Measurements from ENCODE around the gene MBP.

Gene MBP

DNA sequence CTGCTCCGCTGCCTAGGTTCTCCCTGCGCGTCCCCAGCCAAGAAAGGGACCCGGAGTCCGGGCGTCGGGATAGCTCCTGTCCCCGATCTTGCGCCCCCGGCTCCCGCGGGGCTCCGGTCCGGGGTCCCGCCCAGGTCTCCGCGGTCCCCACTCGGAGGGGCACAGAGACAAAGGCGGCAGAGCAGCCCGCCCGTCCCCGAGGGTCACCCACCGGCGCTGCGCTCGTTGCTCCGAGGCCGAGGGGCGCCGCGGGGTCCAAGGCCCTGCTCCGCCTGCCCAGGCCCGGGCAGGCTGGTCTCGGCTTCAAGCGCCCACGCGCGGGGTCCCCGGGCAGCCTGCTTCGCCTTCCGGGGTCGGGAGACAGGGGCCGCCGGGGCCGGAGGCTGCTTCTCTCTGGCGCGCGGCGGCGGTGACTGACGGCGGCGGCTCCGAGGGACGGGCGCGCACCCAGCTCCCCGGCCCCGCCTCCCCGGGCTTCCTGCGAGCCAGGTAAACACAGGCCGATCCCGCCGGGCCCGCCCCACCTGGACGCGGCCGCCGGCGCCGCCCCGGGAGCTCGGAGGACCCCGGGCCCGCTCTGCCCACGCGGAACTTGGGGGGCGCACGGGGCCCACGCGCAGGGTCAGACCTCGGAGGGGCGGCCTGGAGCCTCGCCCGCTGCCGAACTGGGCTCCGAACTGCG is at the start of gene MBP:
Gene MBP, minus strand, starts transcription at position 415 of the 682 bp plus-strand sequence. CDS start 27,522 bp downstream, outside the sequence.
- no peak for DNase-seq (ENCODE audit: low spot score)

- DNase-seq (ENCODE audit: low spot score) = no peak
These were observed 49.5 kb upstream of the MBP start for GRCh38 chr18:77181950-77182707.

DNA sequence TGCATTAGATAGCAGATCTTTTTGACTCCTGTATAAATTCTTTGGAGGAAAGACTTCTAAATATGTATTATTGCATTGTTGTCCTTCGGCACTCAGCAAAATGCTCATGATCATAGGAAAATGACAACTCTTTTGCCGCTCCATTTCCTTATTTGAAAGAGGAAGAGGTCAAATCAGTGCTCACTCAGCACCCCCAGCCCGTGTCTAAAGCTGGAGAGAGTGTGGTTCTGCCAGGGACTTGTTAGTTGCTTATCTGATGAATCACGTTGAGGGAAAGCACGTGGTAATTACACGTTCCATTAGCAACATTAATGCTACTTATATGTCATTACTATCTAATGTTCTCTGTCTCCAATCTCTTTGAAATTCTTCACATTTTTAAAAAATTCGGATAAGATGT is 46.0 kb upstream of the MBP start:
- no peak for DNase-seq (ENCODE audit: low spot score)

DNA sequence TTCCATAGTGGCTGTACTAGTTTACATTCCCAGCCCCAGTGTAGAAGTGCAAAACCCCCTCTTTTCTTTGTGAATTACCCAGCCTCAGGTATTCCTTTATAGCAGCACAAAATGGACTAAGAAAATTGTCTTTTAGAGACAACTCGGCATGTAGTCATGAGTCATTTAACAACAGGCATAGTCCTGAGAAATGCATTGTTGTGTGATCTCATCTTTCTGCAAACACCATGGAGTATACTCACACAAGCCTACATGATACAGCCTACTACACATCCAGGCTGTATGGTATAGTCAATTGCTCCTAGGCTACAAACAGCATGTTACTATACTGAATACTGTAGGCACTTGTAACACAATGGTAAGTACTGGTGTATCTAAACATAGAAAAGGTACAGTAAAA is 44.4 kb upstream of the MBP start:
- DNase-seq (ENCODE audit: low spot score) = no peak

GRCh38 chr18:77173275-77174030 is 40.9 kb upstream of the MBP start:
- no peak for DNase-seq (ENCODE audit: low spot score)

DNA sequence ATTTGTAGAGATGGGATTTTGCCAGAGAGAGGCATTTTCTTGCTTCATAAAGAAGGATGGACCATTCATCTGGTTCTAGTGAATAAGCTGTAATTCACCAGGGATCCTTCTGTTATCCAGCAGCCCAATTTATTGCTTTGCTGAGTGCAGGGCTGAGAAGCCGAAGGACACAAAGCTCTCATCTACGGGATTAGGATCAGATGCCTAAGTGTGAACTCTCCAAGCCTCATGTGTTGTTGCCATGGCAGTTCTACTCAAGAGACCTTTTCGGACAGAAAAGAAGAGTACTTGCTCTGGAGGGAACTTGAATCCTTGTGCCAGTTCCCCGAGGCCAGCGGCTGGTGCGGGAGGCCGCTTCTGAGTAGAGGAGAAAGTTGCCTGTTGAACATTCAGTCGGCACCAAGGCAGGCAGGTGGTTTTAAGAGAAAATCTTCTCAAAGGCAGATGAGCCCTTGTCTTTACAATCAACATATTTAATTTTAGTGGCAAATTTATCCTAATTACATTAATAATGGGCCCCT is 38.4 kb upstream of the MBP start:
- no peak for DNase-seq (ENCODE audit: low spot score)

DNA sequence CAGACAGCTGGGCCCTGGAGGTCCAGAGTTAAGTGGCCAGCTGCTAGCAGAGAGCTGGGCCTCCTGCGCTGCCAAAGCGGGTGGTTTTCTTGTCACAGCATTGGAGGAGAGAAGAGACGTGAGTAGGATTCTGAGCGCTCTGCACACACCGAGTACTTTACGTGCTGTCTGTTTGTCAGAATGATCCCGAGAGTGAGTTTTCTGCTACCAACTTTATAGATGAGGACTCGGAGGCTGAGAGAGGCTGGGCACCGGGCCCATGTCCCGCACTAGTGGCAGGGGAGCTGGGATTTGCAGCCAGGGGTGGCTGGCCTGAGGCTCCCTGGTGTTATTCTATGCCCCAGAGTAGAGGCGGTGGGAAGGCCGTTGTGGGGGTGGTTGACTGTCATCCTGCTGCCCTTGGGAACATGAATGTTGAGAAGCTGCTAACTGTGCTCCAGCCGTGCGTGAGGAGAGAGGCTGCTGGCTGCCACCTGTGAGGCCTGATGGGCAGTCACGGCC is 36.3 kb upstream of the MBP start:
- DNase-seq (ENCODE audit: low spot score) = no peak

- no peak for DNase-seq (ENCODE audit: low spot score)
These were observed 34.7 kb upstream of the MBP start for GRCh38 chr18:77167251-77167650.

GRCh38 chr18:77166523-77166922 is 33.9 kb upstream of the MBP start:
- DNase-seq (ENCODE audit: low spot score) = no peak

- DNase-seq (ENCODE audit: low spot score) = no peak
These were observed 33.1 kb upstream of the MBP start for GRCh38 chr18:77165503-77166188.

- no peak for DNase-seq (ENCODE audit: low spot score)
These were observed 32.3 kb upstream of the MBP start for GRCh38 chr18:77164763-77165485.

DNA sequence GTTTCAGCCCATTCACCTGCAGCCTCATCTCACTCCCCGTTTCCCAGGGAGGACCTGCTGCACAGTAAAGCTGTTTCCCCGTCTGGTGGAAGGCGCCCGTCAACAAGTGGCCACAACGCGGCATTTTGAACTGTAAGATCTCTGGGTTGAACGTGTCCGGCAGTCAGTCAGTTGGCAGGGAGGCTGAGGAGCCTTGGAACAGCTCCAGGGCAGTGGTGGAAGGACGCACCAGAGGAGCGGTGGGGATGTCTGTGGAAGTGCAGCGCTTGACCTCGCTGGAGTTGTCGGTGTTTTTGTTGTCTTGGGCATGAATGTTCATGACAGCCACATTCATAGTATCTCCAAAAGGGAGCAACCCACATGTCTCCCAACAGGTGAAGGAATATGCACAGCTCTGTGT is 31.4 kb upstream of the MBP start:
- DNase-seq (ENCODE audit: low spot score) = no peak

- DNase-seq (ENCODE audit: low spot score) = no peak
These were observed 30.0 kb upstream of the MBP start for GRCh38 chr18:77162580-77162979.

DNA sequence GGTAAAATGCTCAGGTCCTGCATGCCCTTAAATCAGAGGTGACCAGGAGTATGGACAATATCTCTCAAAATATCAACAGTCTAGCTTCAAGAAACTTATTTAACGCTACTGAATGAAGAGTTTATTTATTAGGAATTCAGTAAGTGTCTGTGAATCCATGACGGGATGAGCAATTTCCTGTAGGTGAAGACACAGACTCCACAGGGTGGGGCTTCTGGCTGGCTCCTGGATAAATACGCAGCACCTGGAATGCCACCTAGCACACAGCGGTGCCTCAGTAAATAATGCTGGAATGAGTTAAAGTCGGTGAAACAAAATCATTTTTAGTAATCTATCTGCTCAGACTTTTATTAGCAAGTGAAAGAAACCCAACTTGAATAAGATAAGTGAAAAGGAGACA is 29.4 kb upstream of the MBP start:
- DNase-seq (ENCODE audit: low spot score) = no peak

DNA sequence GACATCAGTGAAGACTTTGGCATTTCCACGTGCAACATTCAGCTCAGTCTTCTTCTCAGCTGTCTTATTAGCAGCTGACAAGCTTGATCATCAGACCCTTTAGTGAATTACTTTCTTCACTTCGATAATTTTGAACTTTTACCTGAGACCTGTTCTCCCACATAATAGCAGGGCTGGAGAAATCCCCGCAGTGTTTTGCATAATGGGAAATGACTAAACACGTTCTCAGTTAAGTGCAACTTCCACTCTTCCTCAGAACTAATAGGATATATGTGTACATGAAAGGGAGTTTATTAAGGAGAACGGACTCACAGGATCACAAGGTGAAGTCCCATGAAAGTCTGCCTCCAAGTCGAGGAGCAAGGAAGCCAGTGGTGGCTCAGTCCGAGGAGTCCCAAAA is 28.8 kb upstream of the MBP start:
- no peak for DNase-seq (ENCODE audit: low spot score)

- no peak for DNase-seq (ENCODE audit: low spot score)
These were observed 27.9 kb upstream of the MBP start for GRCh38 chr18:77160515-77160914.

- no peak for DNase-seq (ENCODE audit: low spot score)
These were observed 24.7 kb upstream of the MBP start for GRCh38 chr18:77157312-77157711.

GRCh38 chr18:77155031-77155430 is 22.4 kb upstream of the MBP start:
- no peak for DNase-seq (ENCODE audit: low spot score)

DNA sequence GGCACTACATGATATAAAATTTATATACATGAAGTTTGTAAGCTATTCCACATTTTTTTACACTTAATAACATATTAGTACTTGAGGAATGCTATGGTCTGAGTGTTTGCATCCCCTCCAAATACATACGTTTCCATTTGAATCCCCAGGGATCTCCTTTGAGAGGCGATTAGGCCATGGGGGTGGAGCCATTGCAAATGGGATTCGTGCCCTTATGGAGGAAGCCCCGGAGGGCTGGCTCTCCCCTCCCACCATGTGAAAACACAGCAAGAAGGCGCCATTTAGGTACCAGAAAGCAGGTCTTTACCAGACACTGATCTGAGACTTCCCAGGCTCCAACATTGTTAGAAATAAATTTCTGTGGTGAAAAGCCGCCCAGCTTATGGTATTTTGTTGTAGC is 20.8 kb upstream of the MBP start:
- DNase-seq (ENCODE audit: low spot score) = no peak

DNA sequence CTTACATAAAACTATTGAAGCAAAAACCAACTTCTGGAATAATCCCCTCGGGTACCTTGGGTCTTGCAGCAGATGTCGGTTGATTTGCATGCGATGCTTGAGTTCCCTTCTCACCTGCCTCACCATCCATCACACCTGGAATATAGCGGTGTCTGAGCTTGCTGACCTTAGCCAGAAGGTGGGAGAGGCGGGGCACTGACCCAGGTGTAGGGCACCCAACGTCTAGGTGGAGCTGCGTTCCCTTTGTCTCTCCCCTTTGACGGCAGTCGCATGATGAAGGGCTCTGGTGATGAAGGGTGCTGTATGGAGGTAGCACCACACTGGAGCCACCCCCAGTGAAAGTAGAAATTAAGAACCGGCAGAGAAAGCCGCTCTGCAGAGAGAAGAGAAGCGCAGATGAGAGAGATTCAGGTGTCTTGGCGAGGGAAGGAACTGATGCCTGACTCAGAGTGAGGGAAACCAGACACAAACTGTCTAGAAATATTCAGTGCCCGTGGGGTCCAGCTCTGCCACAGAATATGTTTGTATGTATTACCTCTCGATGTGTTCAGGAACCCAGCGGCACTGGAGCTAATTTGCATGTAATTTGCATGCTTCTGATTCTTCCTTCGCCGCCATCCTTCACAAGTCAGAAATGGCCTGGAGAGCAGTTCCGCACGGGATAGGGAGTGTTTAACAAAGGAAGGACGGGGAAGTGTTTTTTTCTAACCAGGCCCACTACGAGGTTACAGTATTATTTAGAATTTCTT is 19.4 kb upstream of the MBP start:
- DNase-seq (ENCODE audit: low spot score) = no peak
